GM10248 (cell line): ENCODE measurements around the gene CHD9NB.

ENCODE experiments used
- CTCF ChIA-PET: fragments of 300-600 bp; sonication (Branson Sonifier 250); formaldehyde crosslinking; extraction: SDS; loops from one replicate; lab custom pipeline; 2021; ENCODE audit warnings: antibody characterized with exemption; lab: Yijun Ruan, JAX
- POLR2A ChIA-PET: fragments of 350-650 bp; sonication (Branson Sonifier 250); formaldehyde crosslinking; extraction: SDS; loops from one replicate; lab custom pipeline; 2020; ENCODE audit warnings: antibody characterized with exemption; lab: Yijun Ruan, JAX
- DNase-seq: peaks from one replicate; pipeline ENCODE4 v3.0.0; 2012; ENCODE audit errors: extremely low spot score
- CTCF ChIP-seq: IDR thresholded peaks from 2 replicates; pipeline ENCODE4 v1.5.1; 2012; ENCODE audit warnings: mild to moderate bottlenecking, low read depth; ENCODE audit errors: extremely low read depth, missing control alignments, control extremely low read depth

Gene CHD9NB

GRCh38 chr16:53084746-53085334 is 32.1 kb upstream of the CHD9NB start:
- no peak for TF ChIP-seq CTCF
- POLR2A ChIA-PET = no interaction called here
- CTCF ChIA-PET = interaction anchor here (1.0 to 1.8 kb wide), 2 partner anchors 10 to 30 kb away, joined by 4 read pairs; partner anchors contain the start of gene CHD9
- no peak for DNase-seq

GRCh38 chr16:53084141-53084541 is 31.4 kb upstream of the CHD9NB start:
- no peak for TF ChIP-seq CTCF
- ChIA-PET CTCF (no interaction called here), POLR2A (no interaction called here)
- no peak for DNase-seq

- DNase-seq = no peak
- ChIA-PET POLR2A (no interaction called here), CTCF (interaction anchor here (1.1 to 1.8 kb wide), 3 partner anchors 9 to 28 kb away, joined by 3 to 7 read pairs (median 3); no protein-coding TSS in a partner anchor)
- TF ChIP-seq CTCF = no peak
Observed at GRCh38 chr16:53083119-53083518, 30.4 kb upstream of the CHD9NB start.

GRCh38 chr16:53082509-53082908 is 29.8 kb upstream of the CHD9NB start:
- no peak for DNase-seq
- no peak for TF ChIP-seq CTCF
- ChIA-PET POLR2A (no interaction called here), CTCF (interaction anchor here (1.1 to 1.8 kb wide), 3 partner anchors 10 to 27 kb away, joined by 3 to 7 read pairs (median 3); no protein-coding TSS in a partner anchor)

- DNase-seq = no peak
- CTCF ChIA-PET = interaction anchor here (1.0 to 1.8 kb wide), 5 partner anchors 9 to 45 kb away, joined by 3 to 7 read pairs (median 3); no protein-coding TSS in a partner anchor
- POLR2A ChIA-PET = no interaction called here
- TF ChIP-seq CTCF = no peak
Observed at GRCh38 chr16:53081686-53082407, 29.1 kb upstream of the CHD9NB start.

- no peak for DNase-seq
- ChIA-PET CTCF (interaction anchor here (0.9 to 2.1 kb wide), 5 partner anchors 9 to 46 kb away, joined by 3 to 12 read pairs (median 3); partner anchors contain the start of gene CHD9), POLR2A (interaction anchor here (1.1 kb wide), 1 partner anchor 18 kb away, joined by 6 read pairs; no protein-coding TSS in a partner anchor)
- no peak for TF ChIP-seq CTCF
Observed at GRCh38 chr16:53081032-53081424, 28.3 kb upstream of the CHD9NB start.
